ENCODE results near the gene ZBTB32. TPM values are rescaled to one million over a fixed set of nuclear protein-coding genes. Genes with fewer than 3 reads are reported as not detected.

The ZBTB32 gene
- total and polyA plus RNA-seq, 7 donors, result 3.1 TPM; not detected in 6

DNA sequence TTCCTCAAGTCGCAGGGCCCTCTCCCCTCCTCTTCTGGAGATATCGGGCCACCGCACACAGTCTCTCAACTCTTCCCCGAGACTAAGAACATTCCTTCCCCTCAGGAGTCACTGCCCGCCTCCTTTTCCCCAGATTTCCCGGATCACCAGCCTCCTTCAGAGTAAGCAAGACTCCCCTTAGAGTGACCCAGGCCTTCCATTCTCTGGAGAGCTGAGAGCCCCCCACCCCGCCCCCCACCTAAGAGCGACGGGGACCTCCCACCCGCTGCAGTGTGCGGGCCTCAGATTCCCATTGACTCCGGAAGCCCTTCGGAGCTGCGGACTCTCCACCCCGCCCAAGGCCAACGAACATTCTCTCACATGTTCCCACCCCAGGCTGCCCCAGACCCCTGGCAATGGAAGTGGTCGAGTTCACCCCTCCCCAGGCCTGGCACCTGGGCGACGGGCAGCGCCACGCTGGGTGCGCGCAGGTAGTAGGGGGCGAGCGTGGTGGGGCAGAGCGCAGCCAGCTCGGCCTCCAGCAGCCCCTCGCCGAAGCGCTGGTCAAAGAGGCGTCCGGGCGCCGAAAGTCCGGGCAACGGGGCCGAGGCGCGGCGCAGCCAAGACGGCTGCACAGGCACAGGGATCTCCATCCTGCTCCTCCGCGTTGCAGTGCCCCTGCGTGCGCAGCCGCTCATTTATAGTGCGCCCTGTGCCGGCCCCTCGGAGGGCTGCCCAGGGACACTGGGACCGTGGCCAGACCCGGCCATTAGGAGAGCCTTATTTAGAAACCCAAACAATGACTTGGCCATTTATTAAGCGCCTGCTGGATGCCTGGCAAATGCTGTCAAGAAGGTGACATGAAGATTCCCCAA is 52.2 kb downstream of the ZBTB32 start, which contains the start of gene HSPB6:
TSS of gene HSPB6 (minus strand) at position 653 of the 854 bp plus-strand sequence. CDS start at position 632, 21 bp downstream.
- DNase-seq, result peak; percentile 90
- Histone ChIP-seq H3K9me3 (no peaks in the 10 kb centered on the region), H3K4me3 (peak within 1 kb of the TSS; percentile 79 to 86 (median 83)), H3K27ac (peak within 1 kb of the TSS; percentile 98 to 99 (median 99)), H3K27me3 (no peaks in the 10 kb centered on the region), H3K4me1 (peaks cover 0 to 63% (median 49%) of the 10 kb centered on the region in 4 donors), H3K36me3 (peaks cover 6 to 38% (median 24%) of the 10 kb centered on the region in 4 donors)
- WGBS, 2 donors, result 7 to 8% methylated on average over 52 of the region's 52 CpGs
- TF ChIP-seq POLR2AphosphoS5 (IDR thresholded peaks at IDR 0.05) (peak; percentile 66 to 97 (median 85)), POLR2A (IDR thresholded peaks at IDR 0.05) (peak; percentile 62 to 91), EP300 (IDR thresholded peaks at IDR 0.05) (no peak)
- TF ChIP-seq, protein P1, sequence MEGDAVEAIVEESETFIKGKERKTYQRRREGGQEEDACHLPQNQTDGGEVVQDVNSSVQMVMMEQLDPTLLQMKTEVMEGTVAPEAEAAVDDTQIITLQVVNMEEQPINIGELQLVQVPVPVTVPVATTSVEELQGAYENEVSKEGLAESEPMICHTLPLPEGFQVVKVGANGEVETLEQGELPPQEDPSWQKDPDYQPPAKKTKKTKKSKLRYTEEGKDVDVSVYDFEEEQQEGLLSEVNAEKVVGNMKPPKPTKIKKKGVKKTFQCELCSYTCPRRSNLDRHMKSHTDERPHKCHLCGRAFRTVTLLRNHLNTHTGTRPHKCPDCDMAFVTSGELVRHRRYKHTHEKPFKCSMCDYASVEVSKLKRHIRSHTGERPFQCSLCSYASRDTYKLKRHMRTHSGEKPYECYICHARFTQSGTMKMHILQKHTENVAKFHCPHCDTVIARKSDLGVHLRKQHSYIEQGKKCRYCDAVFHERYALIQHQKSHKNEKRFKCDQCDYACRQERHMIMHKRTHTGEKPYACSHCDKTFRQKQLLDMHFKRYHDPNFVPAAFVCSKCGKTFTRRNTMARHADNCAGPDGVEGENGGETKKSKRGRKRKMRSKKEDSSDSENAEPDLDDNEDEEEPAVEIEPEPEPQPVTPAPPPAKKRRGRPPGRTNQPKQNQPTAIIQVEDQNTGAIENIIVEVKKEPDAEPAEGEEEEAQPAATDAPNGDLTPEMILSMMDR (IDR thresholded peaks at IDR 0.05), result no peak
- intact Hi-C loops (cut with DNase I), result loop anchor here (1.0 to 10.0 kb wide), 5 partner anchors 39 to 386 kb away; partner anchors contain the start of genes CAPNS1, COX6B1, THAP8 and WDR62

GRCh38 chr19:35757231-35757748 is 52.9 kb downstream of the ZBTB32 start:
- WGBS, 2 donors, result 7 to 8% methylated on average over 19 of the region's 19 CpGs
- intact Hi-C loops (cut with DNase I), result loop anchor here (1.0 to 10.0 kb wide), 5 partner anchors 40 to 385 kb away; partner anchors contain the start of genes CAPNS1, COX6B1, THAP8 and WDR62
- Histone ChIP-seq H3K9me3 (no peaks in the 10 kb centered on the region), H3K27me3 (no peaks in the 10 kb centered on the region), H3K4me1 (peaks cover 0 to 63% (median 49%) of the 10 kb centered on the region in 4 donors), H3K4me3 (peak overlapping the region; percentile 79 to 86 (median 83)), H3K36me3 (peaks cover under 1 to 43% (median 25%) of the 10 kb centered on the region in 4 donors), H3K27ac (peak overlapping the region; percentile 98 to 99 (median 99))
- TF ChIP-seq POLR2A (IDR thresholded peaks at IDR 0.05) (no peak), POLR2AphosphoS5 (IDR thresholded peaks at IDR 0.05) (peak; percentile 73 to 94 (median 86)), EP300 (IDR thresholded peaks at IDR 0.05) (peak; percentile 75 to 97 (median 93))
- TF ChIP-seq, protein P1 (IDR thresholded peaks at IDR 0.05), result no peak
- peak; percentile 99 for DNase-seq

DNA sequence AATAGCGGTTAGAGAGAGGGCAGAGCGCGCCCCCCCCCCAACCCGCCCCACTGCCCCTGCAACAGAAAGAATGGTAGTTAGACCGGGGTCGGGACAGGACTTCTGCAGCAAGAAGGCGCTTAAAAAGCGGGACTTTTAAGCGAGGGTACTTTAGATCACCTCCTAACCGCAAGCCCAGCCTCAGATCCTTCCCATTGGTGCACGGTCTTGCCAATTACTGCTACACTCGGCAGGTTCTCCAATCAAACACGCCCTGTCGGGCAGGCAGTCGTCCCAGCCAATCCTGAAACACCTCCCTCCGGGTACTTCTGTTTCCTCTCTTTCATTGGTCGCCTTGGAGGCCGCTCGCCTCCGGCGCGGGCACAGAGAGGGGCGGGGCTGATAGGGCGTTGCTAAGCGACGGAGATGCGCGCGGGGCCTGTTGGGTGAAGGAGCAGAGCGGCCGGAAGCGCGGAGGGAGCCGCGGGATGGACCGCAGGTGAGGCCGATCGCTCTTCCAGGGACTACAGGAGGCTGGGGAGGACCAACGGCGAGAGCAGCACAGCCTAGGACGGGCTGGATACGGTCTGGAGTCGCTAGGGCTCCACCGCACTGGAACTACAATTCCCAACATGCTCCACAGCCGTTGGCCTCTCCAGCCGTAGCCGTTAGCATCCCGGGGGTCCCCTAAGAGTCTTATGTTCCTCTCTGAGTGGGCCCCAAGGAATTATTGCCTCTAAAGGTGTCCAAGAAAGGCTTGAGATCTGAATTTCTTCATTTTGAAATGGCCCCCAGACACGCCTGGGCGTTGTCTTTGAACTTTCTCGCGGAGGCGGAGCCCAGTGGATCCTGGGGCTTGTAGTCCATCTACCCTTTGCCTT is 53.6 kb downstream of the ZBTB32 start, which contains the start of gene PROSER3:
TSS of gene PROSER3 (plus strand) at position 428 of the 860 bp plus-strand sequence. CDS start at position 468, 40 bp downstream.
- WGBS, 2 donors, result 0% methylated on average over 53 of the region's 53 CpGs

More for the DNA sequence above, 53.6 kb downstream of the ZBTB32 start, which contains the start of gene PROSER3:
- Histone ChIP-seq H3K27me3 (no peaks in the 10 kb centered on the region), H3K4me1 (peaks cover 0 to 63% (median 49%) of the 10 kb centered on the region in 4 donors), H3K4me3 (peak within 1 kb of the TSS; percentile 79 to 86 (median 83)), H3K9me3 (no peaks in the 10 kb centered on the region), H3K36me3 (peaks cover 0 to 43% (median 18%) of the 10 kb centered on the region in 4 donors), H3K27ac (peak within 1 kb of the TSS; percentile 98 to 99 (median 99))
- intact Hi-C loops (cut with DNase I), result loop anchor here (1.0 to 10.0 kb wide), 5 partner anchors 41 to 384 kb away; partner anchors contain the start of genes CAPNS1, COX6B1, THAP8 and WDR62
- DNase-seq, result peak; percentile 100
- TF ChIP-seq, protein P1 (IDR thresholded peaks at IDR 0.05), result no peak
- TF ChIP-seq POLR2A (IDR thresholded peaks at IDR 0.05) (peak; percentile 72 to 83), POLR2AphosphoS5 (IDR thresholded peaks at IDR 0.05) (peak; percentile 77 to 95 (median 86))
